ENCODE measurements around the gene C6orf163. TPM values are rescaled to one million over a fixed set of nuclear protein-coding genes. Genes with fewer than 3 reads are reported as not detected.

The C6orf163 gene
- total RNA-seq, 3 donors from 2014 or later, result 2.7 to 7.8 (median 3.8) TPM

DNA sequence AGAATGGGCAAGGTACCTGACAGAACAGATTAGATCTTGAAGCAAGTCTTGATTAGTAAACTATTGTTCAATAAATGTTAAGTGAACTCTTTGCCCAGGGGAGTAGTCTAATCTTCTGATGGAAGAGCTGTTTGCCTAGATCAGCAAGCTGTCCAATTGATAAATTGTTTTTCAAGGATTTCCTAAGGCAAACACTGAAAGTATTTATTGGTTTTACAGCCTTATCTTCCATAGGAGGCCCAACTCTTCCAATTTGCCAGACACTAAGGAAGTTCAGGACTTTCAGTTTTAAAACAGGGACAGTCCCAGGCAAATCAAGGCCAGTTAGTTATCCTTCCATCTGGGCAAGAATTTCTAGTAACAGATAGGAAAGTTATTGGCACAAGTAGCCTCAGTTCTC is 1.8 kb upstream of the C6orf163 start:
- Histone ChIP-seq H3K4me3 (no peak overlapping the region), H3K4me1 (ENCODE audit: low read depth) (no peaks in the 10 kb centered on the region), H3K9me3 (no peaks in the 10 kb centered on the region), H3K36me3 (ENCODE audit: low read depth) (no peaks in the 10 kb centered on the region)
- DNase-seq, result no peak
- TF ChIP-seq, protein P1, sequence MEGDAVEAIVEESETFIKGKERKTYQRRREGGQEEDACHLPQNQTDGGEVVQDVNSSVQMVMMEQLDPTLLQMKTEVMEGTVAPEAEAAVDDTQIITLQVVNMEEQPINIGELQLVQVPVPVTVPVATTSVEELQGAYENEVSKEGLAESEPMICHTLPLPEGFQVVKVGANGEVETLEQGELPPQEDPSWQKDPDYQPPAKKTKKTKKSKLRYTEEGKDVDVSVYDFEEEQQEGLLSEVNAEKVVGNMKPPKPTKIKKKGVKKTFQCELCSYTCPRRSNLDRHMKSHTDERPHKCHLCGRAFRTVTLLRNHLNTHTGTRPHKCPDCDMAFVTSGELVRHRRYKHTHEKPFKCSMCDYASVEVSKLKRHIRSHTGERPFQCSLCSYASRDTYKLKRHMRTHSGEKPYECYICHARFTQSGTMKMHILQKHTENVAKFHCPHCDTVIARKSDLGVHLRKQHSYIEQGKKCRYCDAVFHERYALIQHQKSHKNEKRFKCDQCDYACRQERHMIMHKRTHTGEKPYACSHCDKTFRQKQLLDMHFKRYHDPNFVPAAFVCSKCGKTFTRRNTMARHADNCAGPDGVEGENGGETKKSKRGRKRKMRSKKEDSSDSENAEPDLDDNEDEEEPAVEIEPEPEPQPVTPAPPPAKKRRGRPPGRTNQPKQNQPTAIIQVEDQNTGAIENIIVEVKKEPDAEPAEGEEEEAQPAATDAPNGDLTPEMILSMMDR (IDR thresholded peaks at IDR 0.05), result no peak
- no peak for ATAC-seq
- intact Hi-C loops (cut with DNase I, micrococcal nuclease), result no loop called here

DNA sequence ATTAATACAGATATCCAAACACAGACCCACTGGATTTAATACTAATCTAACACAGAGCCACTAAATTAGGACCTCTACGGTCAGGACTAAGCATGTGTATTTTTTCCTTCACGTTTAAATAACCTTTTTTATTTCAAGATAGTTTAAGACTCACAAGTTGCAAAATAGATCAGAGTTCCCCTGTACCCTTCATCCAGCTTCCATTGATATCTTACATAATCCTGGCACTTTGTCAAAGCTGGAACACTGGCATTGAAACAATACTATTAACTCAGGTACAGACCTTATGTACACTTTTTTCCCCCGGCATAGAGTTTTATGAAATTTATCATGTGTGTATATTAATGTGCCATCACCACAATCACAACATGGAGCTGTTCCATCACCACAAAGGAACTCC is 2.1 kb downstream of the C6orf163 start:
- DNase-seq (no peak), ATAC-seq (no peak)
- no peaks in the 10 kb centered on the region for H3K9me3 ChIP-seq
- intact Hi-C loops (cut with DNase I, micrococcal nuclease), result no loop called here
- no peaks in the 10 kb centered on the region for H3K36me3 ChIP-seq (ENCODE audit: low read depth)
- no peak overlapping the region for H3K4me3 ChIP-seq
- H3K4me1 ChIP-seq (ENCODE audit: low read depth), result no peaks in the 10 kb centered on the region
- TF ChIP-seq, protein P1 (IDR thresholded peaks at IDR 0.05), result no peak

DNA sequence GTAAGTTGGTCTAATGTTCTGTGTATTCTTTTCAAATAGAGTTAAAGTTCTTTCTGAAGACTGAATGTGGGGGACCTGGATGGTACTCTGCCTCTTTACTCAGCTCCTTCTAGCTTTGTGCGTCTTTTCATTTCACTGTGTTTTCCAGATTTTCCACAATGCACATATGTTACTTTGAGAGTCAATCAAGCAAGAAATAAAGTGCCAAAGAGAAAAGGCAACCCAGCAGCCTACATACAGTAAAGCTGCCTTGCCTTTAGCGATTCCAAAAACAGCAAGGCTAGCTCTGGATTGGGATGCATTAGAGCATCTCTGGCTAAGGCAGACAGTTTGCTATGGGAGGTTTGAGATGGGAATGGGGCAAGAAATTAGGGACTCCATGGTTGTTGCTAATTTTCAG is 5.3 kb downstream of the C6orf163 start:
- TF ChIP-seq, protein P1 (IDR thresholded peaks at IDR 0.05), result no peak
- H3K4me3 ChIP-seq, result no peak overlapping the region
- ATAC-seq (no peak), DNase-seq (no peak)
- H3K9me3 ChIP-seq, result no peaks in the 10 kb centered on the region
- intact Hi-C loops (cut with DNase I, micrococcal nuclease), result no loop called here
- H3K4me1 ChIP-seq (ENCODE audit: low read depth), result no peaks in the 10 kb centered on the region
- H3K36me3 ChIP-seq (ENCODE audit: low read depth), result no peaks in the 10 kb centered on the region

DNA sequence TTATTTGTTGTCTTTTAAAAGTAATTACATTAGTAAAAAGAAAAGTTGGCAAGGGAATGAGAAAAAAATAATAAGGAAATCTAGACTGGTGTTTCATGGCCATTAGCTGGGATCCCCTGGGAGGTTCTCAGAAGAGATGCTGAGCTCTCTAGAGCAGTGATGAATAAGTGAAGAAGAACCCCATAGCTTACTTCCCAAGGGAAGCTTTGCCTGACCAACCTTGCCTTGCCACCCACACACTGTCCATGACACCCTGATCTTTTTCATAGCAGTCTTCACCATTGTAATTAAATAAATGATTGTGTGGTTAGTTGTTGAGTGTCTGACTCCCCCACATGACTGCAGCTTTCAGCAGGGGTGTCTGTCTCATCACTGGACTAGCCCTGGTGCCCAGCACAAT is 5.9 kb downstream of the C6orf163 start:
- no peak overlapping the region for H3K4me3 ChIP-seq
- DNase-seq, result no peak
- H3K9me3 ChIP-seq, result no peaks in the 10 kb centered on the region
- H3K4me1 ChIP-seq (ENCODE audit: low read depth), result no peaks in the 10 kb centered on the region
- TF ChIP-seq, protein P1 (IDR thresholded peaks at IDR 0.05), result no peak
- H3K36me3 ChIP-seq (ENCODE audit: low read depth), result no peaks in the 10 kb centered on the region
- no peak for ATAC-seq
- intact Hi-C loops (cut with DNase I, micrococcal nuclease), result no loop called here

DNA sequence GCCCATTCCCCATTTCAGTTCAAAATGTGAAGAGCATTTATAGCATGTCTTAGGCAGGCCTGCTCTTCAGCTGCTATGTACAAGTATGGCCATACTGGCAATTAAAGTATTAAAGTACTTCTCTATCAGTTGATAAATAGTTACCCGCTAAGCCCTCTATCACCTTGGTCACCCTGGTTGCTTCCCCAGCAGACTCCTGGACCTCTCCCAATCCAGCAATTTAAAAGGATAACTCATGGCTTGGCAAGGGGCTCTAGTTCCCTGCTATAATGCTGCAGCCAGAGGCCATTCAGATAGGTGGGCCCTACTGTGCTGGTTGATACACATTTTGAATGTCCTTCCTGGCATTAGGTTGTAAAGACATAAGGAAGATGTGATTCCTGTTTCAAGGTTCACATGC is 7.0 kb downstream of the C6orf163 start:
- H3K36me3 ChIP-seq (ENCODE audit: low read depth), result no peaks in the 10 kb centered on the region
- intact Hi-C loops (cut with DNase I, micrococcal nuclease), result no loop called here
- TF ChIP-seq, protein P1 (IDR thresholded peaks at IDR 0.05), result no peak
- H3K4me1 ChIP-seq (ENCODE audit: low read depth), result no peaks in the 10 kb centered on the region
- DNase-seq (no peak), ATAC-seq (no peak)
- H3K4me3 ChIP-seq, result no peak overlapping the region
- no peaks in the 10 kb centered on the region for H3K9me3 ChIP-seq

DNA sequence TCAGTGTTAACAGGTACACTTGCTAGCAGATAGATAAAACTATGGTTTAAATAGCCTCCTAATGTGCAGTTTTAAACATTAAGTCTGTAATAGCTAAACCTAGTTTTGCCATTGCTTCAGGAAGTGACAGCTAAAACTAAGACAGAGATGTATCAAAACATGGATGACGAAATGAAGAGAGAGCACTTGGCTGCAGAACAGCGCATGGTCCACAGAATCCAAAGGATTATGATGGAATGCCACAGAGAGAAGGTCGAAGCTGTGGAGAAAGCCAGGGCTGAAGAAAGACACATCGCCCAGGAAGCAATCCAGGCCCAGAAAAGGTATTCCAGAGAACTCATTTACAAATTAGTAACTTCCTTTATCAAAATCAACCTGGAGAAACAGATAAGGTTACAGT is 11.6 kb downstream of the C6orf163 start:
- DNase-seq (no peak), ATAC-seq (no peak)
- TF ChIP-seq, protein P1 (IDR thresholded peaks at IDR 0.05), result no peak
- no peaks in the 10 kb centered on the region for H3K4me1 ChIP-seq (ENCODE audit: low read depth)
- no peaks in the 10 kb centered on the region for H3K36me3 ChIP-seq (ENCODE audit: low read depth)
- no peaks in the 10 kb centered on the region for H3K9me3 ChIP-seq
- no peak overlapping the region for H3K4me3 ChIP-seq
- intact Hi-C loops (cut with DNase I, micrococcal nuclease), result no loop called here
